CD4-positive, alpha-beta T cell (primary cell): Measurements from ENCODE around the gene IQSEC3. TPM values are rescaled to one million over a fixed set of nuclear protein-coding genes. Genes with fewer than 3 reads are reported as not detected.
"Not testable (repeated sequence)": the region's sequence is repeated elsewhere in the genome, so short reads cannot be mapped to it uniquely, and the experiment has no call there.

Source experiments
- ATAC-seq: fragments of 200-7000 bp; cut with Tn5 transposase; one replicate; pipeline ENCODE4 v1.10.0; 2022; ENCODE audit warnings: mild to moderate bottlenecking; ENCODE audit not compliant: poor library complexity
- CTCF ChIA-PET: fragments of 350-600 bp; sonication (Branson Sonifier 250); formaldehyde crosslinking; loops from one replicate; lab custom pipeline; 2021; ENCODE audit warnings: antibody characterized with exemption, inconsistent platforms; lab: Charles Lee
- POLR2A ChIA-PET: fragments of 350-600 bp; sonication (Branson Sonifier 250); formaldehyde crosslinking; loops from one replicate; lab custom pipeline; 2021; ENCODE audit warnings: antibody characterized with exemption, inconsistent platforms; lab: Charles Lee
- DNase-seq, 14 experiments: peaks; one replicate each; pipeline ENCODE4 v3.0.0-alpha.2; 2013 to 2020; ENCODE audit warnings: mixed read lengths in 2 of 14
- H3K27ac ChIP-seq, 2 donors: one replicate each; pipeline versions ENCODE4 v1.5.1 to v1.7.0; 2013; ENCODE audit warnings: low read length in 2 of 2, low read depth in 1 of 2, mild to moderate bottlenecking in 1 of 2
- H3K27me3 ChIP-seq, 2 experiments: 1 replicate in 1 of 2; 2 replicates in 1 of 2; pipeline versions ENCODE4 v1.6.1 to v1.7.0; 2013; ENCODE audit warnings: low read length in 2 of 2, control low read depth in 1 of 2, mild to moderate bottlenecking in 1 of 2, moderate library complexity in 1 of 2; ENCODE audit not compliant: insufficient read depth in 2 of 2, control insufficient read depth in 1 of 2
- H3K36me3 ChIP-seq: one replicate; pipeline ENCODE4 v1.6.1; 2013; ENCODE audit warnings: low read length, control low read depth; ENCODE audit not compliant: insufficient read depth
- H3K4me1 ChIP-seq: one replicate; pipeline ENCODE4 v1.6.1; 2013; ENCODE audit warnings: low read length, control low read depth; ENCODE audit not compliant: insufficient read depth
- H3K4me3 ChIP-seq: one replicate; pipeline ENCODE4 v1.5.1; 2013; ENCODE audit warnings: mild to moderate bottlenecking, low read length, moderate library complexity
- H3K9me3 ChIP-seq, 2 experiments: 1 replicate in 1 of 2; 2 replicates in 1 of 2; pipeline versions ENCODE4 v1.6.1 to v1.7.0; 2013; ENCODE audit warnings: low read length in 2 of 2, mild to moderate bottlenecking in 2 of 2, control low read depth in 1 of 2, moderate library complexity in 1 of 2; ENCODE audit not compliant: control insufficient read depth in 1 of 2, insufficient read depth in 1 of 2
- H3K27ac Mint-ChIP-seq: one replicate; pipeline ENCODE4 v1.8.0; 2020; ENCODE audit warnings: mixed read lengths
- H3K27me3 Mint-ChIP-seq: one replicate; pipeline ENCODE4 v1.8.0; 2021; ENCODE audit warnings: mixed read lengths
- H3K36me3 Mint-ChIP-seq: one replicate; pipeline ENCODE4 v1.8.0; 2021; ENCODE audit warnings: low read depth, mixed read lengths
- H3K4me1 Mint-ChIP-seq: one replicate; pipeline ENCODE4 v1.8.0; 2021; ENCODE audit warnings: low read depth, mixed read lengths
- H3K4me3 Mint-ChIP-seq: one replicate; pipeline ENCODE4 v1.8.0; 2020; ENCODE audit warnings: mild to moderate bottlenecking, mixed read lengths
- H3K9me3 Mint-ChIP-seq: one replicate; pipeline ENCODE4 v1.8.0; 2020; ENCODE audit warnings: mixed read lengths
- intact Hi-C, 2 experiments: fragments of 100-400 bp; cut with DNase I in 1 of 2; cut with micrococcal nuclease in 1 of 2; formaldehyde crosslinking; loops; one replicate each; pipeline versions ENCODE4 v1.15.1 to v1.9.0; 2023 to 2025; cut with DNase I, micrococcal nuclease
- total RNA-seq, 174 experiments: library from RNA in 2 of 174; stranded (reverse) in 2 of 174; gene quantifications; one replicate each; pipeline ENCODE4 v1.2.3 and lab custom pipeline; 2021 to 2026
- TF ChIP-seq, protein P1 (sequence below): fragments of 200-600 bp; IDR thresholded peaks from one replicate; pipeline ENCODE4 v1.8.0; 2022; ENCODE audit warnings: antibody characterized with exemption, mild to moderate bottlenecking

Gene IQSEC3
- total RNA-seq, 2 experiments from 2014 or later = 0.19 TPM; not detected in 1

DNA sequence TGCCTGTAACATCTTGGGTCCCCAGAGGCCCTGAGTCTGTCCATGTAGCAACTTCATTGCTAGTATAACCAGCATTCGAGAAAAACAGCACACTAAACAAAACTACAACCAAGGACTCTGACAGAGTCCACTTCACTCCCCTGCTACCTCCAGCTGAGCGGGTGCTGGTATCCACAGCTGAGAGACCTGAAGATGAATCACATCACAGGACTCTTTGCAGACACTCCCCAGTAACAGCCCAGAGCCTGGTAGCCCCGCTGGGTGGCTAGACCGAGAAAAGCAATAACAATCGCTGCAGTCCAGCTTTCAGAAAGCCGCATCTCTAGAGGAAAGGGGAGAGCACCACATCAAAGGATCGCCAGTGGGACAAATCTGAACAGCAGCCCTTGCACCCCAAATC lies 9.0 kb upstream of the IQSEC3 start:
- Mint-ChIP-seq H3K27ac (no peak overlapping the region), H3K4me1 (no peaks in the 10 kb centered on the region), H3K4me3 (no peak overlapping the region), H3K9me3 (peaks cover 19% of the 10 kb centered on the region), H3K36me3 (no peaks in the 10 kb centered on the region), H3K27me3 (peaks cover 92% of the 10 kb centered on the region)
- H3K27me3 ChIP-seq = peaks cover 43 to 62% of the 10 kb centered on the region in 2 experiments
- ChIA-PET CTCF (no interaction called here), POLR2A (no interaction called here)
- DNase-seq (no peak), ATAC-seq (no peak)
- TF ChIP-seq, protein P1, sequence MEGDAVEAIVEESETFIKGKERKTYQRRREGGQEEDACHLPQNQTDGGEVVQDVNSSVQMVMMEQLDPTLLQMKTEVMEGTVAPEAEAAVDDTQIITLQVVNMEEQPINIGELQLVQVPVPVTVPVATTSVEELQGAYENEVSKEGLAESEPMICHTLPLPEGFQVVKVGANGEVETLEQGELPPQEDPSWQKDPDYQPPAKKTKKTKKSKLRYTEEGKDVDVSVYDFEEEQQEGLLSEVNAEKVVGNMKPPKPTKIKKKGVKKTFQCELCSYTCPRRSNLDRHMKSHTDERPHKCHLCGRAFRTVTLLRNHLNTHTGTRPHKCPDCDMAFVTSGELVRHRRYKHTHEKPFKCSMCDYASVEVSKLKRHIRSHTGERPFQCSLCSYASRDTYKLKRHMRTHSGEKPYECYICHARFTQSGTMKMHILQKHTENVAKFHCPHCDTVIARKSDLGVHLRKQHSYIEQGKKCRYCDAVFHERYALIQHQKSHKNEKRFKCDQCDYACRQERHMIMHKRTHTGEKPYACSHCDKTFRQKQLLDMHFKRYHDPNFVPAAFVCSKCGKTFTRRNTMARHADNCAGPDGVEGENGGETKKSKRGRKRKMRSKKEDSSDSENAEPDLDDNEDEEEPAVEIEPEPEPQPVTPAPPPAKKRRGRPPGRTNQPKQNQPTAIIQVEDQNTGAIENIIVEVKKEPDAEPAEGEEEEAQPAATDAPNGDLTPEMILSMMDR = no peak
- peaks cover 7 to 10% of the 10 kb centered on the region in 2 experiments for H3K9me3 ChIP-seq
- intact Hi-C loops = no loop called here
- no peaks in the 10 kb centered on the region for H3K36me3 ChIP-seq
- no peak overlapping the region for H3K4me3 ChIP-seq
- H3K4me1 ChIP-seq = no peaks in the 10 kb centered on the region
- no peak overlapping the region for H3K27ac ChIP-seq

DNA sequence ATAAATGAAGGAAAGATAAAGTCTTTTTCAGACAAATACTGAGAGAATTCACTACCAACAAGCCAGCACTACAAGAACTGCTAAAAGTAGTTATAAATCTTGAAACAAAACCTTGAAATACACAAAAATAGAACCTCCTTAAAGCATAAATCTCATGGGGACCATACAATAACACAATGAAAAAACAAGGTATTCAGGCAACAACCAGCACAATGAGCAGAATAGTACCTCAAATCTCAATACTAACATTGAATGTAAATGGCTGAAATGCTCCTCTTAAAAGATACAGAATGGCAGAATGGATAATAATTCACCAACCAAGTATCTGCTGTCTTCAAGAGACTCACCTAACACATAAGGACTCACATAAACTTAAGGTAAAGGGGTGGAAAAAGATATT lies 7.7 kb upstream of the IQSEC3 start:
- Mint-ChIP-seq H3K27ac (no peak overlapping the region), H3K9me3 (peaks cover 19% of the 10 kb centered on the region), H3K27me3 (peaks cover 89% of the 10 kb centered on the region), H3K36me3 (no peaks in the 10 kb centered on the region), H3K4me3 (no peak overlapping the region), H3K4me1 (no peaks in the 10 kb centered on the region)
- ChIA-PET CTCF (no interaction called here), POLR2A (no interaction called here)
- Histone ChIP-seq H3K4me3 (no peak overlapping the region), H3K36me3 (no peaks in the 10 kb centered on the region), H3K27ac (no peak overlapping the region), H3K27me3 (peaks cover 36 to 53% of the 10 kb centered on the region in 2 experiments), H3K4me1 (no peaks in the 10 kb centered on the region), H3K9me3 (peaks cover 7 to 10% of the 10 kb centered on the region in 2 experiments)
- ATAC-seq (no peak), DNase-seq (no peak)
- TF ChIP-seq, protein P1 = no peak
- intact Hi-C loops = no loop called here

DNA sequence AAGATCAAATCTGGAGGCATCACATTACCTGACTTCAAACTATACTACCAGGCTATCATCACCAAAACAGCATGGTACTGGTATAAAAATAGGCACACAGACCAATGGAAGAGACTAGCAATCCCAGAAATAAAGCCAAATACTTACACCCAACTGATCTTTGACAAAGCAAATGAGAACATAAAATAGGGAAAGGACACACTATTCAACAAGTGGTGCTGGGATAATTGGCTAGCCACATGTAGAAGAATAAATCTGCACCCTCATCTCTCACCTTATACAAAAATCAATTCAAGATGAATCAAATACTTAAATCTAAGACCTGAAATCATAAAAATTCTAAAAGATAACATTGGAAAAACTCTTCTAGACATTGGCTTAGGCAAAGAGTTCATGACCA lies 4.7 kb upstream of the IQSEC3 start:
- H3K9me3 ChIP-seq, H3K27ac Mint-ChIP-seq, CTCF ChIA-PET, intact Hi-C loops, H3K36me3 ChIP-seq, ATAC-seq, H3K4me3 Mint-ChIP-seq, DNase-seq, H3K36me3 Mint-ChIP-seq, POLR2A ChIA-PET, H3K4me1 Mint-ChIP-seq, H3K4me3 ChIP-seq, H3K4me1 ChIP-seq, H3K27ac ChIP-seq: not testable (repeated sequence)
- Mint-ChIP-seq H3K9me3 (peaks cover 19% of the 10 kb centered on the region), H3K27me3 (peaks cover 72% of the 10 kb centered on the region)
- H3K27me3 ChIP-seq = peaks cover 17 to 35% of the 10 kb centered on the region in 2 experiments

DNA sequence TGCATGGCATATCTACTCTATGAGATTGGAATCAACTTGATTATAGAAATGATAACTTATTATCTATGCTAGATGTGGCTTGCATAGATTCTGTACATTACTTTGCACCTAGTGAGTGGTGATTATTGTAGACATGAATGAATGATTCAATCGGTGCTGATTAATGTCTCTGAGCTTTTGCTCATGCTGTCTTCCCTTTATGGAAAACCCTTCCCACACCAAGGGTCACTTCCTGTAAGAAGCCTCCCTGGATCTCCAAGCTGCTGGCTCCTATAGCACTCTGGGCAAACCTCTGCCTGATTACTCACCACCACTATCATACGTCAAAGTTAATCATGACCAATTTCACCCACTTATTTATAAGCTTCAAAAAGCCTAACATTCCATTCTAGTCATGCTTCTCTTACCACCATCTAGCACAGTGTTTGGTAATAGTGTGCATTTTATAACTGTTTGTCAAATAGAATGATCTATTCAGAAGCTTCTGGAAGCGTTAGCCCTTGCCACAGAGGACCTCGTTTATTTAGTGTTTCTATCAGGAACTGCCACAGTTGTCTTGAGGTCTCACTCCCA lies 990 bp upstream of the IQSEC3 start:
- H3K36me3 ChIP-seq, H3K27ac Mint-ChIP-seq, ATAC-seq, H3K4me3 Mint-ChIP-seq, intact Hi-C loops, H3K4me1 Mint-ChIP-seq, H3K9me3 Mint-ChIP-seq, CTCF ChIA-PET, H3K9me3 ChIP-seq, DNase-seq, H3K36me3 Mint-ChIP-seq, POLR2A ChIA-PET, H3K4me1 ChIP-seq, H3K4me3 ChIP-seq, H3K27ac ChIP-seq: not testable (repeated sequence)
- peaks cover 52% of the 10 kb centered on the region for H3K27me3 Mint-ChIP-seq
- peaks cover 10 to 26% of the 10 kb centered on the region in 2 experiments for H3K27me3 ChIP-seq

DNA sequence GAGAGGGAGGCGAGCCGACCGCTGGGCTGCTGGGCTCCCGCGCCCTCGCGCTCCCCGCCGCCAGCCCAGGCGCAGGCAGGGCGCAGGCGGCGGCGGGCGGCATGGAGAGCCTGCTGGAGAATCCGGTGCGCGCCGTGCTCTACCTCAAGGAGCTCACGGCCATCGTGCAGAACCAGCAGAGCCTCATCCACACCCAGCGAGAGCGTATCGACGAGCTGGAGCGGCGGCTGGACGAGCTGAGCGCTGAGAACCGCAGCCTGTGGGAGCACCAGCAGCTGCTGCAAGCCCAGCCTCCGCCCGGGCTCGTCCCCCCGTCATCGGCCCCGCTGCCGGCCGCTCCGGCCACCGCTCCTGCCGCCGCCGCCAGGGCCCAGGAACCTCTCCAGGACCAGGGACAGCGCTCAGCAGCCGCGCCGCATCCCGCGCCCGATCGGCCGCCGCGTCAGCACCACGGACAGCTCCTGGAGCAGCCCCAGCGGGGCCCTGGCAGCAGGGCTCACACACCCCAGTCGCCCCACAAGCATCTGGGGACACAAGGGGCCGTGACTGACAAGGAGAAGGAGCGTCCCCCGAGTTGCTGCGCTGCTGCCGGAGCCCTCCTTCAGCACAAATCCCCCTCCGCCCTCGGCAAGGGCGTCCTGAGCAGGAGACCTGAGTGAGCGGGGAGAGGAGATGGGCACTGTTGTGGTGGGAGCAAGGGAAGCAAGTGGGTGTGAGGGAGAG lies 376 bp downstream of the IQSEC3 start:
- peaks cover 10 to 37% of the 10 kb centered on the region in 2 experiments for H3K27me3 ChIP-seq
- H3K4me1 Mint-ChIP-seq, H3K4me1 ChIP-seq, H3K27ac ChIP-seq, POLR2A ChIA-PET, H3K4me3 ChIP-seq, H3K9me3 ChIP-seq, intact Hi-C loops, H3K36me3 ChIP-seq, H3K9me3 Mint-ChIP-seq, H3K36me3 Mint-ChIP-seq, H3K4me3 Mint-ChIP-seq, CTCF ChIA-PET, H3K27ac Mint-ChIP-seq: not testable (repeated sequence)
- ATAC-seq (peak; percentile 98), DNase-seq (peak in 3 of 14 experiments; percentile 8 to 29 (median 23))
- H3K27me3 Mint-ChIP-seq = peaks cover 49% of the 10 kb centered on the region
